Measurements from ENCODE around the gene PTPRJ.

DNA sequence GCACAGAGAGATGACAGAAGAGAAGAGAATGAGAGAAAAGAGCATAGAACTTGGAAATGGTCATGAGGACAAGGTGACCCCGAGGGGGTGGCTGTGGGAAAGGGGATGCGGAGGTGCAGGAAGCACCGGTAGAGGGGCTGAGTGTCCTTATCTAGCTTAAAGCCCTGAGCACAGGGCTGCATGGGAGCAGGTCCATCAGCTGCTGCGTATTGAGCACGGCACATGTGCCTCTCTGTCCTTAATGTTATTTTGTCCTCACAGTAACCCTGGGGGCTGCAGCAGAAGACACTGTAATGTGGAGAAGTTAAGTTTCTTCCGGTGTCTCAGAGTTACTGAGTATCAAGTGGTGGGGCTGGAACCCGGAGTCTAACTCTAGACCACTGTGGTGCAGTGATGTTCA is 141.9 kb downstream of the PTPRJ start:
- TF ChIP-seq CTCF (conservative IDR thresholded peaks at IDR 0.05; ENCODE audit: low read length) (no peak), EZH2phosphoT487 (IDR thresholded peaks at IDR 0.05; ENCODE audit: borderline replicate concordance) (no peak)

All from Loucy (cell line).